Superior temporal gyrus (tissue), 1 donor: Measurements from ENCODE around the gene F2RL1.
A peak's percentile ranks its signal among the peaks of the same experiment; 100 is the strongest.
"Not testable (repeated sequence)": the region's sequence is repeated elsewhere in the genome, so short reads cannot be mapped to it uniquely, and the experiment has no call there.

Source experiments
- DNase-seq: peaks from one replicate; pipeline ENCODE4 v3.0.0-alpha.2; 2016; ENCODE audit errors: extremely low spot score

The F2RL1 gene

DNA sequence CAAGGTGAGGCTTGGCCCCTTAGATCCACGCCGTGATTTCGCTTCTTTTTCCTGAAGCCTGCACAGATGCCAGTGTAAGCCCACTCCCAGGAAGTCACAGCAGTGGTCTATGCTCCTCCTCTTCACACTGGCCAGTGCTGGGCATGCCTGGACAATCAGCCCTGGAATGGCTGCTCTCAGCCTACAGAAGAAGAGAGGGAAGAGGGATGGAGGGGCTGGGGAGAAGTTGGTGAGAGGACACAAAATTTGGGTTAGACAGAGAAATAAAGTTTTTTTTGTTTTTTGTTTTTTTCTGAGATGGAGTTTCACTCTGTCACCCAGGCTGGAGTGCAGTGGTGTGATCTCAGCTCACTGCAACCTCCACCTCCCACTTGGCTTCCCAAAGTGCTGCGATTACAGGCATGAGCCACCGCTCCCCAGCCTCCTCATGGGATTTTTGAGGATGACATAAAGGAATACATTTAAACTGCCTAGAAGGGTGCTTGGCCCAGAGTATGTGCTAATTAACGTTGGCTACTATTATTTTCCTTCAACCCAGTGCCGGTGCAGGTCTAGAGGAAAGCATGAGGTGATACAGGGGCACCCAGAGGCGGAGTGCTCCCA, 31.8 kb downstream of the F2RL1 start:
- DNase-seq: no peak

DNA sequence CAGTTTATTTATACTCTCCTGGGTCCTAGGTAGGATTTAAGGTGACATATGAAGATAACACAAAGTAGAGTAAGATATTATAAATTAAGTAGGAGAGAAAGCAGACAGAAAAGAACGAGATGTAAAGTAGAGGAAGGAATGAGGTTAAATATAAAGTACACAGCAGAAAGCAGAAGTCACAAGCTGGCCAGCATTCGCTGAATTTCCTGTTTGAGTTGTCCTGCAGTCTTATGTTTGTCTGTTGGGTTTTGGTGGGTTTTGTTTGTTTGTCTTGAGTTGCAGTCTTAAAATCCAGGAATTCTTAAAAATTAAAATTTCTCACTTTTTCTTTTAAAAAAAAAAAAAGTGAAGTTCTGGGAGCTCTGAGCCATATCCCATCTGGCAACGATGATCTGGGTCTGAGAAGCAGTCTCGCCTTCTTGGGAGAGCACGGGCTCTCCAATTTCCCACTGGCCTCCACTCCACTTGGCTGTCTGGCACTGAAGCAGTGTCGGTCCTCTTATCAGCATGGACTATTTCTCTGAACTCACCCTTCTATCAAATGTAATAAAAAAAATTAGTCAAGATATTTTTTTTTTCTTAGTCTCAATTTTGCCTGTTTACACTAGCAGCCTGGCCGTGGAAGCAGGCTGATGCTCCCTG, 33.0 kb downstream of the F2RL1 start:
- DNase-seq: no peak

DNA sequence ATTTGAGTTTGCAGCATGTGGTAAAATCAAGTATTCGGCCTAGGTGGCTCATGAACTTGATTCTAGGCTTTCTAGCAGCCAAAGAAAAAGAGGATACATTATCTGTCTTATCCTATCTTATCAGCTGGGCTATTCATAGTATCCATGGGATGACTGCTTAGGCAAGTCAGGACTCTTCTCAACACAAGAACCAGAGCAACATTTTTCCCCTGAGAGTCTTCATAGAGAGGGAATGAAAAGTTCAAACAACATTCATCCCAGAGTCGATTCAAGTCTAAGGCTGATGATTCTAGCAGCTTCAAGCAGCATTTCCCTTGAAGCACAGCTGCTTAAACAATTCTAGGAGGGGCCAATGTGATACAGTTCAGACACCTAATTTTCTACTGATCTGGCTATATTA, 33.9 kb downstream of the F2RL1 start:
- no peak for DNase-seq

DNA sequence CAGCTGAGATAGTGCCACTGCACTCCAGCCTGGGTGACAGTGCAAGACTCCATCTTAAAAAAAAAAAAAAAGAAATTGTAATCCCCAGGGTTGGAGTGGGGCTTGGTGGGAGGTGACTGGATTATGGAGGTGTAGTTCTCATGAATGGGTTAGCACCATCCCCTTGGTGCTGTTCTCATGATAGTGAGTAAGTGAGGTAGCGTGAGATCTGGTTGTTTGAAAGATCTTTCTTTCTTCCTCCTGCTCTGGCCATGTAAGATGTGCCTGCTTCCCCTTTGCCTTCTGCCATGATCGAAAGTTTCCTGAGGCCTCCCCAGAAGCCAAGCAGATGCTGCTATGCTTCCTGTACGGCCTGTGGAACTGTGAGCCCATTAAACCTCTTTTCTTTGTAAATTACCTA, 34.9 kb downstream of the F2RL1 start:
- DNase-seq: not testable (repeated sequence)

DNA sequence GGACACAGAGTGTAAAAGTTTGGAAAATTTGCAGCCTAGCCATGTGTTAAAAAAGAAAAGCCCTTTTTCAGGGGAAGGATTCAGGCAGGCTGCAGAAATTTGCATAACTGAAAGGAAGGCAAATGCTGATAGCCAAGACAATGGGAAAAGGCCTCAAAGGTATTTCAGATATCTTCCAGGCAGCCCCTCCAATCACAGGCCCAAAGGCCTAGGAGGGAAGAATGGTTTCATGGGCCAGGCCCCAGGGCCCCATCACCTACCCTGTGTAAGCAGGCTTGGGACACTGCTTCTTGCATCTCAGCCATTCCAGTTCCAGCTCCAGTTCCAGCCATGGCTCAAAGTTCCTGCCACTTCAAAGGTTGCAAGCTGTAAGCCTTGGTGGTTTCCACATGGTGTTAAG, 35.8 kb downstream of the F2RL1 start:
- DNase-seq: no peak

DNA sequence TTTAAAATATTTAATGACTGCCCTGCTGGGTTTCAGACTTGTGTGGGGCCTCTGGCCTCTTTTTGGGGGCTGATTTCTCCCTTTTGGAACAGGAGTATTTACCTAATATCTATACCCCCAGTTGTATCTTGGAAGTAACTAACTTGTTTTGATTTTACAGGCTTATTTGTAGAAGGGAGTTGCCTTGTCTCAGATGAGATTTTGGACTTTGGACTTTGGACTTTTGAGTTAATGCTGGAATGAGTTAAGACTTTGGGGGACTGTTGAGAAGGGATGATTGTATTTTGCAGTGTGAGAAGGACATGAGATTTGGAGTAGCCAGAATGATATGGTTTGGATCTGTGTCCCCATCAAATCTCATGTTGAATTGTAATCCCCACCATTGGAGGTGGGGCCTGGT, 36.7 kb downstream of the F2RL1 start:
- not testable (repeated sequence) for DNase-seq

DNA sequence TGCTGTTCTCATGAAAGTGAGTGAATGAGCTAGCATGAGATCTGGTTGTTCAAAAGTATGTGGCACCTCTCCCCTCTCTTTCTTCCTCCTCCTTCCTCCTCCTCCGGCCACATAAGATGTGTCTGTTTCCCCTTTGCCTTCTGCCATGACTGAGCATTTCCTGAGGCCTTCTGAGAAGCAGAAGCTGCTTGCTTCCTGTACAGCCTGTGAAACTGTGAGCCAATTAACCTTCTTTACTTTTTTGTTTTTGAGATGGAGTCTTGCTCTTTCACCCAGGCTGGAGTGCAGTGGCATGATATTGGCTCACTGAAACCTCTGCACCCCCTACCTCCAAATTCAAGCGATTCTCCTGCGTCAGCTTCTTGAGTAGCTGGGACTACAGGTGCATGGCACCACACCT, 37.1 kb downstream of the F2RL1 start:
- DNase-seq: no peak

DNA sequence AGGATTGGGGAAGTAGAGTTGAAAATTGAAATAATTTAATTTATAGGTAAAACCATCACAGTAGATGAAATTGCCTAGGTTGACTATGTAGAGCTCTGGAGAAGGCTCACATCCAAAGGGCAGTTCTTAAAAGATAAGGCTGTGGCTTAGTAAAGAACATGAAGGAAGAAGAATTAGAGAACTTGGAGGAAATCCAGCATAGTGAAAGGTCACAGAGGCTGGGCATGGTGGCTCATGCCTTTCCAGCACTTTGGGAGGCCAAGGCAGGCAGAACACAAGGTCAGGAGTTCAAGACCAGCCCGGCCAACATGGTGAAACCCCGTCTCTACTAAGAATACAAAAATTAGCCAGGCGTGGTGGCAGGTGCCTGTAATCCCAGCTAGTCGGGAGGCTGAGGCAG, 38.0 kb downstream of the F2RL1 start:
- not testable (repeated sequence) for DNase-seq

DNA sequence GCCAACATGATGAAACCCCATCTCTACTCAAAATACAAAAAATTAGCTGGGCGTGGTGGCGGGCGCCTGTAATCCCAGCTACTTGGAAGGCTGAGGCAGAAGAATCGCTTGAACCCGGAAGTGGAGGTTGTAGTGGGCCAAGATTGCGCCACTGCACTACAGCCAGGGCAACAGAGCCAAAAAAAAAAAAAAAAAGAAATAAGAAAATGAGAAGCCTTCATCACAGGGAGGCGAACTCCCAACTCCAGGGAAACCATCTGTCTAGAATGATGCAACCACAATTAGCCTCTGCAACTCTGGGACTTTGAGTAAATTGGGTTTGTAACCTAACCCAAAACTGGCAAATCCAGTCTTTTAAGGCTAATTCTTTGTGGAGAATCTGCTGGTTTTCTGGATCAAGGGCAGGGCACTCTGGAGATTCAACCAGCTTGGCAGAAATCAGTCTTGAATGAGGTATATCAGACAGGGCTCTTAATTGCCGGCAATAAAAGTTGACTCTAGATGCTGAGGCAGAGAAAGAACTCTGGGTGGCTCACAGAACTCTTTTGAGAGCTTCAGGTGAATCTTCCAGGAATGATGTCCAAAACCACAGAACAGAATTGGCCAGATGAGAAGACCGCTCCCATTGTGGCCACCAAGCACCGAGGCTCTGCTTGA, 40.9 kb downstream of the F2RL1 start:
- DNase-seq: no peak

DNA sequence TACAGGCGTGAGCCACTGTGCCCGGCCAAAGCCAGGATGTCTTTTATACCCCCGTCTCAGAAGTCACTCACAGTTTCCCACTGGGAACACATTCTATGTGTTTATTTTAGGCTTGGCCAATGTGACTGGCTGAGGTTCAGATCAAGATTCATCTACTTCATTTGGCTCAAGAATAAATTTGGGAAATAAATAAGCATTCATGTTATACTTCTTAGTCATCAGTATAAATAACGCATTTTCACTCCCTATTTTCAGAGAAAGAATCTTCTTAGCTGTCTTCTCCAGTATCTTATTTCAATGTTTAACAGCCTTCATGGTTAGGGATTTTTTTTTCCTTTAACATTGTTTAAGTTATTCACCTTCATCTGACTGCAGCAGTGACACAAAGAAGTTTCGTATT, 42.8 kb downstream of the F2RL1 start:
- no peak for DNase-seq

DNA sequence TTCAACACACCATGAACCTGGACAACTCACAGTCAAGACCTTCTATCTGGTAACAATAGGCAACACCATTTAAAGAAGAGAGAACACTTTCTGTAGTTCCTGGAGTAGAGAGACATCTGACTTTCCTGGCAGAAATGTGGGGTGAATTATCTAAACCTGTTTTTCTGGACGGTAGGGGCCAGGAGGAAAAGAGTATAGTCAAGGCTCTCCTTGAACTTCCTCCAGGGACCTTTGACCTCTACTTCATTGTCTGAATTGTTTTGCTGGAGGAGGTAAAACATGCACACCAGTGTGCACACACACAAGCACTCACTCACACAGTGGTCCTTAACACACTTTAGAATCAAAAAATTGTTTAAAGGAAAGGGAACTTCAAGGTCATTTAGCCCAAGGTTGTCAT, 44.2 kb downstream of the F2RL1 start:
- no peak for DNase-seq

DNA sequence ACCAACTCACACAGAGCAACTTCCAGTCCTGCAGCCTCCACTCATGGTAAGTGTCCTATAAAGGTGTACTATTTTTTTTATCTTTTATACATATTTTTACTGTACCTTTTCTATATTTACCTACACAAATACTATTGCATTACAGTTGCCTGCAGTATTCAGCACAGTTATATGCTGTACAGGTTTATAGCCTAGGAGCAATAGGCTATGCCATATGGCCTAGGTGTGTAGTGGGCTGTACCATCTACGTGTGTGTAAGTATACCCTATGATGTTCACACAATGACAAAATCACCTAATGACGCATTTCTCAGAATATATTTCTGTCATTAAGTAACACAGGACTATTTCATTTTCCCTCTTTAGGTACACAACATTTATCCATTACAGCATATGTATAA, 47.7 kb downstream of the F2RL1 start:
- DNase-seq: no peak

DNA sequence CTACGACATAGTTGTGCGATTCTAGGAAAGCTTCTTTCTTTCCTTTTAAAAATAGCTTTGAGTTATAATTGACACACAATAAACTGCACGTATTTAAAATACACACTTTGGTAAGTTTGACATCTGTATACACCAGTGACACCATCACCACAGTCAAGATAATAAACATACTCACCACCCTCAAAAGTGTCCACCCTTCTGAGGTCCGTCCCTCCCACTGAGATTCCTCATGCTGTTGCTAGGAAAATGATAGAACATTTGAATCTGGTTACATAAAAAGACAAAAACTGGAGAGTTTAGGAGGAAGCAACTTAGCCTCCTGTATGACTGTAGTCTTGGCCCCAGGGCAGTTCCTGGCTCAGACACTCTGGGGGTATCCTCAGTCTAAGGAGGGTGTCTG, 48.2 kb downstream of the F2RL1 start:
- DNase-seq: no peak

DNA sequence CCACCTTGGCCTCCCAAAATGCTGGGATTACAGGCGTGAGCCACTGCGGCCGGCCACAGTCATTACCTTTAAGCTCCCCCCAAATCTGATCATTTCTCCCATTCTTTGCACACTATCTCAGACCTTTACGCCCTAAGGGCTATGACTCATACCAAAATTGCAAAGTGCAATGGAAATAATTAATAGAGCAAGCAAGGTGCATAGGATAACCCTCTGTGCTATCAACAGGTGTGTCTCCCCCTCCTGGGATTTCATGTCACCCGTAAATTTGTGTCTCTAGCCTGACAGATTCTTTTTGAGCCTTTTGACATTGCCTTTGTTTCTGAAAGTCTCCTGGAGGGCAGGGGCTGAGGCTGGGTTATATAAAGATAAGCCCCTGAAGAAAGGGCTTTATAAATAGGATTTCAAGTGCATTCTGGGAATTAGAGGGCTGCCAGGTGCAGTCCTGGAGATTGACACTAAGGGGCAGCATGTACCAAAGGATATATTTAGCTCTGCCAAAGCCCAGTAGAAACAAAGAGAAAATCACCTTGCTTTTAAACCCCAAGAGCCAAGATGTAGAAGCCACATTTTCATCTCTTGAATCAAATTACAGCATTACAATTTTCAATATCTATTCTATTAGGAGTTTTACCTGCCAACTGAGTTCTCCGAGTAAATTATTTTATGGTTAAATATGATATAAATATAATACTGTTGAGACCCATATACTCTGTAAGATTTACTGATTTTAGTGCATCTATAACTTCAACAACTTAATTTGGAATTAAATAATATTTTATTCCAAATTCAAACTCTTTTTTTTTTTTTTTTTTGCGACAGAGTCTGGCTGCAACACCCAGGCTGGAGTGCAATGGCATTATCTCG, 49.2 kb downstream of the F2RL1 start:
- DNase-seq: peak; percentile 89

DNA sequence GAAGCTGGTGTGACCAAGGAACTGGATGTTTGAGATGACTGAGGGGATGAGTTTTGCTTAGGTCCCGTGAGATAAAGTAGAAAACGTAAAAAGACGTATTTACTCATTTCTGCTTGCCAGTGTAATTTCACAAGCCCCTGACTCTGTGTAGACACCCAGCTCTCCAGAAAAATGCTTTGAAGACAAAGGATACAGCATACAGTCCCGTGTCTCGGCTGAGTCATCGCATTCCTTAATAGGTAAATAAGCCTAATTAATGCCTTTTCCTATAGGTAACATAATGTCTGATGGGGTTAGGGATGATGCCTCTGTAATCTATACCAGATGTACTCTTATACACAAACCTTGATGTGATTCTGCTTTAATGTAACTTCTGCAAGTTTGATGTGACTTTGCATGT, 51.2 kb downstream of the F2RL1 start:
- DNase-seq: no peak

DNA sequence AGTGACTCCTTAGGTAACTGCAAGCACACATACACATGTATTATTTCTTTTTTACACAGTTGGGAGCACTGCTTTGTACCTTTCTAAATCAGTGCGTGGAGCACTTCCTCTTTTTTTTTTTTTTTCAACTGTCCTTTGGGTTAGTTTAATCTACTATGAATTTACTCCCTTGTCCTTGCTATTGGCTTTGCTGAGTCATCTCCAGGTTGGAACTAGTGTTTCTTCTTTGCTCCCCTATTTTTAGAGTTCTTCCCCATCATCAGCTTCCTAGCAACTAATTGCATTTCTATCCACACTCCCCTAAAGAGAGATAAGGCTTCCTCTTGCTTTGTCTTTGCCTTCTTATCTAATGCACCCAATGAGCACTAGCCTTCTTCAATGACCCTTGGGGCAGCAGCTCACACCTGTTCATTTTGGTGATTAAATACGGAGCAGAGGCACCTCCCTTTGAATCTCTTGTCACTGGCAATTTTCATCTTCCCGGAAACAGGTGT, 55.3 kb downstream of the F2RL1 start:
- DNase-seq: no peak
